Epithelial cell of prostate (primary cell): ENCODE measurements around the gene RPS16.
"Not testable (repeated sequence)": the region's sequence is repeated elsewhere in the genome, so short reads cannot be mapped to it uniquely, and the experiment has no call there.

Experiments
- DNase-seq: peaks from one replicate; pipeline ENCODE4 v3.0.0-alpha.2; 2011; ENCODE audit warnings: low read depth, low spot score
- H3K27ac ChIP-seq: fragments of 450-650 bp; 2 replicates; pipeline ENCODE4 v1.5.1; 2017; ENCODE audit warnings: mild to moderate bottlenecking

Gene RPS16

GRCh38 chr19:39435499-39436349, at the start of gene RPS16:
RPS16 (minus strand) TSS chr19:39435949; CDS start chr19:39435895, 54 bp downstream.
- peak; percentile 83 for DNase-seq
- peak within 1 kb of the TSS; percentile 73 for H3K27ac ChIP-seq

GRCh38 chr19:39483141-39483540, 47.4 kb upstream of the RPS16 start:
- DNase-seq = no peak
- H3K27ac ChIP-seq = no peak overlapping the region

GRCh38 chr19:39481676-39482075, 45.9 kb upstream of the RPS16 start:
- H3K27ac ChIP-seq = no peak overlapping the region
- DNase-seq = no peak

- peak overlapping the region; percentile 64 for H3K27ac ChIP-seq
- DNase-seq = no peak
Measured at GRCh38 chr19:39481229-39481545, 45.4 kb upstream of the RPS16 start.

- H3K27ac ChIP-seq = peak within 1 kb of the TSS; percentile 64
- peak; percentile 45 for DNase-seq
Measured at GRCh38 chr19:39480337-39481228, 44.8 kb upstream of the RPS16 start, which contains the start of gene TIMM50. TIMM50 (plus strand) TSS chr19:39480838; CDS start chr19:39480854, 16 bp downstream.

GRCh38 chr19:39479916-39480315, 44.2 kb upstream of the RPS16 start:
- peak overlapping the region; percentile 64 for H3K27ac ChIP-seq
- DNase-seq = no peak

- peak overlapping the region; percentile 64 for H3K27ac ChIP-seq
- not testable (repeated sequence) for DNase-seq
Measured at GRCh38 chr19:39479319-39479801, 43.6 kb upstream of the RPS16 start.

- no peak overlapping the region for H3K27ac ChIP-seq
- DNase-seq = no peak
Measured at GRCh38 chr19:39475748-39476147, 40.0 kb upstream of the RPS16 start.

GRCh38 chr19:39474139-39474620, 38.4 kb upstream of the RPS16 start:
- DNase-seq = no peak

GRCh38 chr19:39473443-39473960, 37.8 kb upstream of the RPS16 start:
- no peak for DNase-seq
- H3K27ac ChIP-seq = no peak overlapping the region

More at GRCh38 chr19:39474139-39474620, 38.4 kb upstream of the RPS16 start:
- H3K27ac ChIP-seq = no peak overlapping the region

- no peak for DNase-seq
- H3K27ac ChIP-seq = no peak overlapping the region
Measured at GRCh38 chr19:39472746-39473442, 37.1 kb upstream of the RPS16 start.

GRCh38 chr19:39471756-39472536, 36.2 kb upstream of the RPS16 start:
- no peak overlapping the region for H3K27ac ChIP-seq
- no peak for DNase-seq

GRCh38 chr19:39470724-39471339, 35.1 kb upstream of the RPS16 start:
- DNase-seq = no peak
- H3K27ac ChIP-seq = no peak overlapping the region

- no peak for DNase-seq
- H3K27ac ChIP-seq = no peak overlapping the region
Measured at GRCh38 chr19:39469567-39469966, 33.8 kb upstream of the RPS16 start.

GRCh38 chr19:39469036-39469435, 33.3 kb upstream of the RPS16 start:
- H3K27ac ChIP-seq = no peak overlapping the region
- no peak for DNase-seq

GRCh38 chr19:39467941-39468340, 32.2 kb upstream of the RPS16 start:
- H3K27ac ChIP-seq = no peak overlapping the region
- no peak for DNase-seq

GRCh38 chr19:39465956-39466747, 30.4 kb upstream of the RPS16 start:
- DNase-seq = no peak
- H3K27ac ChIP-seq = no peak overlapping the region

GRCh38 chr19:39463403-39463802, 27.7 kb upstream of the RPS16 start:
- no peak for DNase-seq
- H3K27ac ChIP-seq = no peak overlapping the region
